Tibial artery (tissue), 4 donors: ENCODE data around the gene LDB1.
A peak's percentile ranks its signal among the peaks of the same experiment; 100 is the strongest.

ENCODE experiments used
- DNase-seq, 2 donors: peaks; one replicate each; pipeline ENCODE4 v3.0.0-alpha.2; 2019
- H3K27ac ChIP-seq, 2 donors: fragments of 200-600 bp; sonication (generic) in 1 of 2; 1 replicate in 1 of 2; 2 replicates in 1 of 2; pipeline ENCODE4 v1.5.1; 2018 to 2019; ENCODE audit warnings: mild to moderate bottlenecking in 1 of 2
- H3K27me3 ChIP-seq, 2 donors: fragments of 200-600 bp; sonication (generic) in 1 of 2; one replicate each; pipeline versions ENCODE4 v1.5.1 to v1.6.0; 2016 to 2019
- H3K36me3 ChIP-seq, 3 donors: fragments of 200-600 bp; sonication (generic) in 2 of 3; one replicate each; pipeline ENCODE4 v1.5.1; 2016 to 2019; ENCODE audit warnings: mild to moderate bottlenecking in 2 of 3
- H3K4me1 ChIP-seq, 4 donors: fragments of 200-600 bp; sonication (generic) in 2 of 4; 1 replicate in 3 of 4; 2 replicates in 1 of 4; pipeline ENCODE4 v1.5.1; 2016 to 2019
- H3K4me3 ChIP-seq, 2 donors: fragments of 200-600 bp; sonication (generic) in 1 of 2; 1 replicate in 1 of 2; 2 replicates in 1 of 2; pipeline ENCODE4 v1.5.1; 2018 to 2019; ENCODE audit warnings: mild to moderate bottlenecking in 2 of 2
- H3K9me3 ChIP-seq, 3 donors: fragments of 200-600 bp; sonication (generic) in 1 of 3; one replicate each; pipeline ENCODE4 v1.5.1; 2016 to 2019
- intact Hi-C: fragments of 100-400 bp; cut with DNase I; formaldehyde crosslinking; loops from one replicate; pipeline ENCODE4 v1.15.0; 2023; ENCODE audit warnings: low total_unique reads
- TF ChIP-seq, protein P1 (sequence below), 2 experiments: fragments of 200-600 bp in 1 of 2; fragments of 450-650 bp in 1 of 2; IDR thresholded peaks; one replicate each; pipeline ENCODE4 v1.5.1; 2017 to 2019; ENCODE audit warnings: antibody characterized with exemption in 2 of 2, mild to moderate bottlenecking in 1 of 2, moderate library complexity in 1 of 2

Gene LDB1

DNA sequence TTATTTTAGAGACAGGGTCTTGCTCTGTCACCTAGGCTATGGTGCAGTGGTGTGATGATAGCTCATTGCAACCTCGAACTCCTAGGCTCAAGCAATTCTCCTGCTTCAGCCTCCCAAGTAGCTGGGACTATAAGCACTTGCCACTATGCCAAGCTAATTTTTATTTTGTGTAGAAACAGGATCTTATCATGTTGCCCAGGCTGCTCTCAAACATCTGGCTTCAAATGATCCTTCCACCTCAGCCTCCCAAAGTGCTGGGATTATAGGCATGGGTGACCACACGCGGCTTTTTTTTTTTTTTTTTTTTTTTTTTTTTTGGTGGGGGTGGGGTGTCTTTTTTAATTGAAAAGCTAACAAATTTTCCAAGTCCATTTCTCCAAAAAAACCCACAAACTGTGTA lies 36.6 kb downstream of the LDB1 start:
- Histone ChIP-seq H3K4me3 (no peak overlapping the region), H3K9me3 (no peaks in the 10 kb centered on the region), H3K27me3 (no peaks in the 10 kb centered on the region), H3K27ac (no peak overlapping the region), H3K36me3 (no peaks in the 10 kb centered on the region), H3K4me1 (no peaks in the 10 kb centered on the region)
- DNase-seq: no peak
- TF ChIP-seq, protein P1, sequence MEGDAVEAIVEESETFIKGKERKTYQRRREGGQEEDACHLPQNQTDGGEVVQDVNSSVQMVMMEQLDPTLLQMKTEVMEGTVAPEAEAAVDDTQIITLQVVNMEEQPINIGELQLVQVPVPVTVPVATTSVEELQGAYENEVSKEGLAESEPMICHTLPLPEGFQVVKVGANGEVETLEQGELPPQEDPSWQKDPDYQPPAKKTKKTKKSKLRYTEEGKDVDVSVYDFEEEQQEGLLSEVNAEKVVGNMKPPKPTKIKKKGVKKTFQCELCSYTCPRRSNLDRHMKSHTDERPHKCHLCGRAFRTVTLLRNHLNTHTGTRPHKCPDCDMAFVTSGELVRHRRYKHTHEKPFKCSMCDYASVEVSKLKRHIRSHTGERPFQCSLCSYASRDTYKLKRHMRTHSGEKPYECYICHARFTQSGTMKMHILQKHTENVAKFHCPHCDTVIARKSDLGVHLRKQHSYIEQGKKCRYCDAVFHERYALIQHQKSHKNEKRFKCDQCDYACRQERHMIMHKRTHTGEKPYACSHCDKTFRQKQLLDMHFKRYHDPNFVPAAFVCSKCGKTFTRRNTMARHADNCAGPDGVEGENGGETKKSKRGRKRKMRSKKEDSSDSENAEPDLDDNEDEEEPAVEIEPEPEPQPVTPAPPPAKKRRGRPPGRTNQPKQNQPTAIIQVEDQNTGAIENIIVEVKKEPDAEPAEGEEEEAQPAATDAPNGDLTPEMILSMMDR (IDR thresholded peaks at IDR 0.05): no peak
- intact Hi-C loops: no loop called here

DNA sequence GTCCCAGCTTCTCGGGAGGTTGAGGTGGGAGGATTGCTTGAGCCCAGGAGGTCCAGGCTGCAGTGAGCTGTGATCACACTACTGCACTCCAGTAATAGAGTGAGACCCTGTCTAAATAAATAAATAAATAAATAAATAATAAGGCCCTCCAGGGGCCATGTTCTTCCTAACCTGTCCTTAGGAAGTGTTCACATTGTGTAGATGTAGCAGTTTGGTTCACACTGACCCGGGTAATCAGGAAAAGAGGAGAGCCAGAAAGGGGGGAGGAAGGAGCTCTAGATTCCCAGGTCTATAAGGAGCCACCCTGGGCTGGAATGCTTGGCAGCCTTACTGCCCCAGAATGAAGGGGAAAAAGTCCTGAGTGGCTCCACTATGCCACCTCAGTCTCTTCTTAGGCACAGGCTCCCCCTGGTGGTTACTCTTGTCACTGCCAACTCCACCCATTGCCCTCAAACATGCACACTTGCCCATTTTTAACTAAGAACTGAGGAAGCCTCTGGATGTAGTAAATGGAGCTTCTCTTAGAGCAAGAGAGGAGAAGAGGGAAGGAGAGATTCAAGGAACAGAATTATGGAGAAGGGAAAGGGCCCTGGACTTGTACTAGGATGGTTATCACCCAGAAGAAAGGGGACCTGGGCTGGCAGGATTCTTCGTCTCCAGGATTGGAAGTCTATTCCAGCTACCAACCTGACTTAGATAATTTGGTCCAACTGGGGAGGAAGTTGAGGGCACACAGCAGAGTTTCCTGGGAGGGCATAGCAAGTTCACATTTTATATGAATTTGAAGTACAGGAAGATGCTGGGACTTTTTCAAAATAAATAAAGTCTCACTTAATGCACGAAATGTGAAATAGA lies 47.3 kb downstream of the LDB1 start:
- peaks cover 0 to 16% (median 7%) of the 10 kb centered on the region in 4 donors for H3K4me1 ChIP-seq
- no peak overlapping the region for H3K27ac ChIP-seq
- H3K4me3 ChIP-seq: no peak overlapping the region
- H3K9me3 ChIP-seq: no peaks in the 10 kb centered on the region
- peak; percentile 83 to 90 for DNase-seq
- TF ChIP-seq, protein P1 (IDR thresholded peaks at IDR 0.05): peak; percentile 85 to 92
- peaks cover 0 to 23% (median 9%) of the 10 kb centered on the region in 3 donors for H3K36me3 ChIP-seq
- intact Hi-C loops: no loop called here
- H3K27me3 ChIP-seq: no peaks in the 10 kb centered on the region

DNA sequence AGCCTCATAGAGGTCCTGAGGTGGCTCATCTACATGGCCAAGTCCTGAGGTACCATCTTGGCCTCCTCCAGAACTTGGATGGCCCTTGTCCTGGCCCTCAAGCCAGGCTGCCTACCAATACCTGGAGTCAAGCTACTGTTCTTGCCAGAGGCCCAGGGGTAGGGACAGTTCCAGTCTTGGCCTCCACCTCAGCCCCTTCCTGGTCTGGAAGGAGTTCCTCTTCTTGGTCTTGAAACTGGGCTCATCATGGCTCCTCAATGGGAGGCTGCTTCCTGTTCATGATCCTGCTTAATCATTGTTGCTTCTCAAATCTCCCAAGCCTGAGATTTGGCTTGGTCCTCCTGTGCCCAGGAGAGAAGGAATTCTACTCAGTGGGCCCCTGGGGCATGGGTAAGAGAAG lies 51.1 kb downstream of the LDB1 start:
- H3K36me3 ChIP-seq: peaks cover 0 to 37% (median 21%) of the 10 kb centered on the region in 3 donors
- no peaks in the 10 kb centered on the region for H3K27me3 ChIP-seq
- no peak overlapping the region for H3K27ac ChIP-seq
- intact Hi-C loops: no loop called here
- no peak overlapping the region for H3K4me3 ChIP-seq
- TF ChIP-seq, protein P1 (IDR thresholded peaks at IDR 0.05): no peak
- peaks cover 12 to 37% (median 29%) of the 10 kb centered on the region in 4 donors for H3K4me1 ChIP-seq
- H3K9me3 ChIP-seq: no peaks in the 10 kb centered on the region
- DNase-seq: no peak

DNA sequence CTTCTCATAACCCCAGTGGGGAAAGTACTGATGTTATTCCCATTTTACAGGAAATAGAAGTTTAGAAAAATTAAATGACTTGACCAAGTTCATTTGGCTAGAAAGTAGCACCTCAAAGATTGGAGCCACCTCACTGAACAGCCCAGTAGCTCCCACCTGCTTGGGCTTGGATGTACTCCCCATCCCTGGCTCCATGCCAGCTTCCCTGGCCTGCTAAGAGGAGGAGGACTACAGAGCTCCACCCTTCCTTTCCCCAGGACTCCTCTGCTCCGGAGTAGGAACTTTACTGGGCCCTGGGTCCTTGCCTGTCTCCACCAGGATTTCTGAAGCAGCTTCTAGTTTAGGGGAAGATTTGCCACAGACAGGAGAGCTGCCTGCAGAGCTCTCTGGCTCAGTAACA lies 52.0 kb downstream of the LDB1 start:
- H3K27me3 ChIP-seq: no peaks in the 10 kb centered on the region

DNA sequence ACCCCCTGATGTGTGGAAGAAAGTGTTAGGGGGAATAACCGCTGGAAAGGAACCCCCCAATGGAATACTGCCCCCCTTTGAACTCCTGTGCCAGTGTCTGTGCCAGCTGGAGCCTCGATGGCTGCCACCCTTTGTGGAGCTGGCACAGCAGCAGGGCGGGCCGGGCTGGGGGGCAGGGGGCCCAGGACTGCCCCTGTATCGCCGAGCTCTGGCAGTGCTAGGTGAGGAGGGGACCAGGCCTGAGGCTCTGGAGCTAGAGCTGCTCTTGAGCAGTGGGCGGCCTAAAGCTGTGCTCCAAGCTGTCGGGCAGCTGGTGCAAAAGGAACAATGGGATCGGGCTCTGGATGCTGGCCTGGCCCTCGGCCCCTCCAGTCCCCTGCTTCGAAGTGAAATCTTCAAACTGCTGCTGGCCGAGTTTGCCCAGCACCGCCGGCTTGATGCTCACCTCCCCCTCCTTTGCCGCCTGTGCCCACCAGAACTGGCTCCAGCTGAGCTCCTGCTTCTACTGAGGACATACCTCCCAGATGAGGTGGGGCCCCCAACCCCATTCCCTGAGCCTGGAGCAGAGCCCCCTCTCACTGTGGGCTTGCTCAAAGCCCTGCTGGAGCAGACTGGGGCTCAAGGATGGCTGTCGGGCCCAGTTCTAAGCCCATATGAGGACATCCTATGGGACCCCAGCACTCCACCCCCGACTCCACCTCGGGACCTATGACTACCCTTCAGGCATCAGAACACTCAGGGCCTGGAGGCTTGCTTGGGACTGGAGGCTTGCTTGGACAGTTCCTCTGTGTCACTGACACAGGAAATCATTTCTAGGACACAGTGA lies 52.9 kb downstream of the LDB1 start:
- H3K27ac ChIP-seq: no peak overlapping the region
- H3K27me3 ChIP-seq: no peaks in the 10 kb centered on the region
- TF ChIP-seq, protein P1 (IDR thresholded peaks at IDR 0.05): no peak
- no peak for DNase-seq
- H3K9me3 ChIP-seq: no peaks in the 10 kb centered on the region
- no peak overlapping the region for H3K4me3 ChIP-seq
- peaks cover 0 to 37% (median 21%) of the 10 kb centered on the region in 3 donors for H3K36me3 ChIP-seq
- intact Hi-C loops: no loop called here
- peaks cover 12 to 37% (median 29%) of the 10 kb centered on the region in 4 donors for H3K4me1 ChIP-seq

More for the DNA sequence above, 52.0 kb downstream of the LDB1 start:
- TF ChIP-seq, protein P1 (IDR thresholded peaks at IDR 0.05): no peak
- intact Hi-C loops: no loop called here
- Histone ChIP-seq H3K27ac (no peak overlapping the region), H3K9me3 (no peaks in the 10 kb centered on the region), H3K4me3 (no peak overlapping the region), H3K36me3 (peaks cover 0 to 37% (median 21%) of the 10 kb centered on the region in 3 donors), H3K4me1 (peaks cover 12 to 37% (median 29%) of the 10 kb centered on the region in 4 donors)
- DNase-seq: no peak
